HEK293 (cell line): ENCODE measurements around the gene RIN1.

Source experiments
- CTCF ChIA-PET: fragments of 350-600 bp; formaldehyde crosslinking; extraction: SDS; loops from one replicate; lab custom pipeline; 2021; ENCODE audit warnings: antibody characterized with exemption; lab: Yijun Ruan, JAX
- POLR2A ChIA-PET: fragments of 300-600 bp; formaldehyde crosslinking; extraction: SDS; loops from one replicate; lab custom pipeline; 2020; ENCODE audit warnings: antibody characterized with exemption, inconsistent platforms; lab: Yijun Ruan, JAX
- H3K27ac ChIP-seq: fragments of 200-500 bp; sonication (Bioruptor generic); 2 replicates; pipeline ENCODE4 v1.5.1; 2014; ENCODE audit warnings: low read depth, low read length, control low read depth, inconsistent platforms; ENCODE audit errors: extremely low read depth
- H3K36me3 ChIP-seq, 2 experiments: fragments of 200-500 bp in 1 of 2; sonication (Bioruptor generic) in 1 of 2; 1 replicate in 1 of 2; 2 replicates in 1 of 2; pipeline ENCODE4 v1.5.1; 2014 to 2017; ENCODE audit warnings: inconsistent platforms in 2 of 2, low read length in 2 of 2; ENCODE audit not compliant: control insufficient read depth in 2 of 2, insufficient read depth in 1 of 2
- H3K4me1 ChIP-seq: fragments of 200-500 bp; sonication (Bioruptor generic); 2 replicates; pipeline ENCODE4 v1.5.1; 2014; ENCODE audit warnings: mild to moderate bottlenecking, low read length, inconsistent platforms; ENCODE audit not compliant: control insufficient read depth, insufficient read depth
- H3K4me3 ChIP-seq: 2 replicates; pipeline ENCODE4 v1.5.1; 2011; ENCODE audit warnings: low read depth, mild to moderate bottlenecking, control low read depth, low read length, moderate library complexity
- H3K9me3 ChIP-seq: fragments of 200-500 bp; sonication (Bioruptor generic); 2 replicates; pipeline ENCODE4 v1.5.1; 2014; ENCODE audit warnings: low read depth, low read length, inconsistent platforms; ENCODE audit not compliant: control insufficient read depth, insufficient read depth
- KLF1 ChIP-seq: fragments of 450-650 bp; formaldehyde crosslinking; IDR thresholded peaks from 2 replicates; pipeline ENCODE4 v1.5.1; 2016; ENCODE audit warnings: missing biosample characterization, missing genetic modification characterization
- PATZ1 ChIP-seq: fragments of 450-650 bp; formaldehyde crosslinking; IDR thresholded peaks from 2 replicates; pipeline ENCODE4 v1.5.1; 2016; ENCODE audit warnings: missing biosample characterization, missing genetic modification characterization
- SCRT1 ChIP-seq: fragments of 450-650 bp; formaldehyde crosslinking; IDR thresholded peaks from 2 replicates; pipeline ENCODE4 v1.5.1; 2016; ENCODE audit warnings: missing biosample characterization, missing genetic modification characterization, borderline replicate concordance
- SETDB1 ChIP-seq: IDR thresholded peaks from one replicate; pipeline ENCODE4 v1.6.1; 2017; ENCODE audit warnings: mild to moderate bottlenecking, low read length, moderate library complexity, mixed read lengths; ENCODE audit not compliant: insufficient read length
- ZBTB11 ChIP-seq: fragments of 450-650 bp; formaldehyde crosslinking; conservative IDR thresholded peaks from 2 replicates; pipeline ENCODE4 v1.5.1; 2016; ENCODE audit warnings: low read depth, missing biosample characterization, missing genetic modification characterization
- ZBTB21 ChIP-seq: fragments of 450-650 bp; formaldehyde crosslinking; IDR thresholded peaks from 2 replicates; pipeline ENCODE4 v1.5.1; 2017; ENCODE audit warnings: missing biosample characterization, missing genetic modification characterization
- ZBTB8A ChIP-seq: fragments of 450-650 bp; formaldehyde crosslinking; IDR thresholded peaks from 2 replicates; pipeline ENCODE4 v1.5.1; 2016; ENCODE audit warnings: missing biosample characterization, missing genetic modification characterization
- ZIC2 ChIP-seq: fragments of 450-650 bp; formaldehyde crosslinking; IDR thresholded peaks from 2 replicates; pipeline ENCODE4 v1.5.1; 2016; ENCODE audit warnings: missing biosample characterization, missing genetic modification characterization
- ZNF112 ChIP-seq: fragments of 450-650 bp; formaldehyde crosslinking; IDR thresholded peaks from 2 replicates; pipeline ENCODE4 v1.5.0; 2017; ENCODE audit warnings: missing biosample characterization, missing genetic modification characterization
- ZNF133 ChIP-seq: fragments of 450-650 bp; formaldehyde crosslinking; IDR thresholded peaks from 2 replicates; pipeline ENCODE4 v1.5.1; 2016; ENCODE audit warnings: missing biosample characterization, missing genetic modification characterization
- ZNF155 ChIP-seq: fragments of 450-650 bp; formaldehyde crosslinking; IDR thresholded peaks from 2 replicates; pipeline ENCODE4 v1.5.1; 2016; ENCODE audit warnings: missing biosample characterization, missing genetic modification characterization
- ZNF19 ChIP-seq: fragments of 450-650 bp; formaldehyde crosslinking; IDR thresholded peaks from 2 replicates; pipeline ENCODE4; 2016; ENCODE audit warnings: missing biosample characterization, missing genetic modification characterization, low read depth
- ZNF221 ChIP-seq: fragments of 450-650 bp; formaldehyde crosslinking; IDR thresholded peaks from 2 replicates; pipeline ENCODE4 v1.5.1; 2017; ENCODE audit warnings: missing biosample characterization, missing genetic modification characterization, borderline replicate concordance
- ZNF292 ChIP-seq: fragments of 450-650 bp; formaldehyde crosslinking; IDR thresholded peaks from 2 replicates; pipeline ENCODE4 v1.5.1; 2016; ENCODE audit warnings: low read depth, missing biosample characterization, missing genetic modification characterization, borderline replicate concordance
- ZNF529 ChIP-seq: fragments of 450-650 bp; formaldehyde crosslinking; IDR thresholded peaks from 2 replicates; pipeline ENCODE4 v1.5.1; 2017; ENCODE audit warnings: missing genetic modification characterization, missing biosample characterization; ENCODE audit not compliant: insufficient replicate concordance
- ZNF585B ChIP-seq: fragments of 450-650 bp; formaldehyde crosslinking; IDR thresholded peaks from 2 replicates; pipeline ENCODE4 v1.5.1; 2016; ENCODE audit warnings: missing biosample characterization, missing genetic modification characterization
- ZNF664 ChIP-seq: fragments of 450-650 bp; formaldehyde crosslinking; IDR thresholded peaks from 2 replicates; pipeline ENCODE4 v1.5.1; 2016; ENCODE audit warnings: missing biosample characterization, missing genetic modification characterization
- ZNF776 ChIP-seq: fragments of 450-650 bp; formaldehyde crosslinking; IDR thresholded peaks from 2 replicates; pipeline ENCODE4 v1.5.0; 2017; ENCODE audit warnings: missing biosample characterization, missing genetic modification characterization, borderline replicate concordance

Gene RIN1

GRCh38 chr11:66332371-66333219 is 3.6 kb downstream of the RIN1 start:
- POLR2A ChIA-PET: interaction anchor here (0.6 to 1.8 kb wide), 2 partner anchors 21 to 159 kb away, joined by 3 to 4 read pairs; no protein-coding TSS in a partner anchor
- Histone ChIP-seq H3K4me1 (no peaks in the 10 kb centered on the region), H3K4me3 (no peak overlapping the region), H3K27ac (no peak overlapping the region), H3K9me3 (no peaks in the 10 kb centered on the region), H3K36me3 (peaks cover 0 to 4% of the 10 kb centered on the region in 2 experiments; a peak in 1 of 3 replicates)
- TF ChIP-seq ZNF292 (tag by site-specific recombination) (no peak), ZNF664 (tag by site-specific recombination) (0 out of 2 replicates have a peak, but pooled peaks have one; percentile 12)
- CTCF ChIA-PET: interaction anchor here (0.6 to 3.1 kb wide), 6 partner anchors 16 to 98 kb away, joined by 3 to 19 read pairs (median 4); no protein-coding TSS in a partner anchor

- CTCF ChIA-PET: interaction anchor here (0.8 to 1.3 kb wide), 4 partner anchors 18 to 57 kb away, joined by 4 to 8 read pairs (median 4); no protein-coding TSS in a partner anchor
- no peak for TF ChIP-seq ZNF112 (tag by site-specific recombination)
- no peak for TF ChIP-seq KLF1
- TF ChIP-seq ZNF585B (tag by site-specific recombination): no peak
- TF ChIP-seq, all 188 proteins: peak for 0
- POLR2A ChIA-PET: interaction anchor here (0.6 to 1.8 kb wide), 2 partner anchors 21 to 160 kb away, joined by 3 to 4 read pairs; no protein-coding TSS in a partner anchor
- Histone ChIP-seq H3K36me3 (no peaks in the 10 kb centered on the region), H3K9me3 (no peaks in the 10 kb centered on the region), H3K27ac (no peak overlapping the region), H3K4me1 (no peaks in the 10 kb centered on the region), H3K4me3 (no peak overlapping the region)
Measured at GRCh38 chr11:66331542-66332370, 4.5 kb downstream of the RIN1 start.

GRCh38 chr11:66330931-66331330 is 5.3 kb downstream of the RIN1 start:
- no peak overlapping the region for H3K4me3 ChIP-seq
- POLR2A ChIA-PET: interaction anchor here (1.8 kb wide), 1 partner anchor 20 kb away, joined by 4 read pairs; no protein-coding TSS in a partner anchor
- no peaks in the 10 kb centered on the region for H3K9me3 ChIP-seq
- TF ChIP-seq ZNF529 (tag by site-specific recombination): no peak
- no peak for TF ChIP-seq PATZ1 (tag by site-specific recombination)
- TF ChIP-seq ZNF776: no peak
- no peak for TF ChIP-seq ZBTB8A (tag by site-specific recombination)
- no peak for TF ChIP-seq SETDB1
- no peak for TF ChIP-seq ZNF19 (tag by site-specific recombination)
- no peak overlapping the region for H3K27ac ChIP-seq
- CTCF ChIA-PET: interaction anchor here (0.7 to 2.6 kb wide), 2 partner anchors 19 to 812 kb away, joined by 3 to 25 read pairs; no protein-coding TSS in a partner anchor
- no peaks in the 10 kb centered on the region for H3K36me3 ChIP-seq
- no peaks in the 10 kb centered on the region for H3K4me1 ChIP-seq

- Histone ChIP-seq H3K4me1 (no peaks in the 10 kb centered on the region), H3K9me3 (no peaks in the 10 kb centered on the region), H3K4me3 (no peak overlapping the region), H3K27ac (no peak overlapping the region), H3K36me3 (no peaks in the 10 kb centered on the region)
- ChIA-PET CTCF (interaction anchor here (0.6 to 2.6 kb wide), 10 partner anchors 10 to 108 kb away, joined by 3 to 25 read pairs (median 4); no protein-coding TSS in a partner anchor), POLR2A (interaction anchor here (1.2 kb wide), 1 partner anchor 17 kb away, joined by 6 read pairs; no protein-coding TSS in a partner anchor)
- no peak for TF ChIP-seq ZIC2
- no peak for TF ChIP-seq SCRT1 (tag by site-specific recombination)
- TF ChIP-seq ZBTB11: no peak
- no peak for TF ChIP-seq ZNF221
- TF ChIP-seq ZNF133: no peak
- TF ChIP-seq ZNF155 (tag by site-specific recombination): no peak
- no peak for TF ChIP-seq ZNF529 (tag by site-specific recombination)
- no peak for TF ChIP-seq ZNF112 (tag by site-specific recombination)
- TF ChIP-seq ZBTB21: no peak
- TF ChIP-seq ZBTB8A (tag by site-specific recombination): no peak
Measured at GRCh38 chr11:66329165-66329673, 7.0 kb downstream of the RIN1 start.
